ENCODE data around the gene C1QB. TPM values are rescaled to one million over a fixed set of nuclear protein-coding genes. Genes with fewer than 3 reads are reported as not detected.
A peak's percentile ranks its signal among the peaks of the same experiment; 100 is the strongest.

Gene C1QB
- total RNA-seq, 1 experiment from 2014 or later, result not detected

- CTCF ChIA-PET, result no interaction called here
These were observed 34.2 kb downstream of the C1QB start for GRCh38 chr1:22687191-22687590.

GRCh38 chr1:22688466-22688865, 35.4 kb downstream of the C1QB start:
- no peak overlapping the region for H3K27ac ChIP-seq
- CTCF ChIA-PET, result interaction anchor here (1.0 kb wide), 1 partner anchor 17 kb away, joined by 10 read pairs; no protein-coding TSS in a partner anchor
- peaks cover 16% of the 10 kb centered on the region for H3F3A ChIP-seq (ENCODE audit: insufficient read depth, low read depth)
- H3K36me3 ChIP-seq (ENCODE audit: low read depth), result no peaks in the 10 kb centered on the region
- TSS peak; percentile 36 for BruUV-seq (replicated peaks)
- no peaks in the 10 kb centered on the region for H3K9me2 ChIP-seq (ENCODE audit: insufficient read depth)
- H3K4me1 ChIP-seq (replicated peaks; ENCODE audit: insufficient read depth), result peaks cover 11% of the 10 kb centered on the region
- peak overlapping the region; percentile 39 for H3K4me2 ChIP-seq
- no peaks in the 10 kb centered on the region for H3K9me3 ChIP-seq (ENCODE audit: insufficient read depth, low read depth)
- H3K79me2 ChIP-seq (ENCODE audit: low read depth), result no peaks in the 10 kb centered on the region
- no peaks in the 10 kb centered on the region for H3K27me3 ChIP-seq (ENCODE audit: insufficient read depth, low read depth)
- no peak for DNase-seq
- POLR2A ChIA-PET (ENCODE audit: unreplicated experiment), result no interaction called here
- H4K20me1 ChIP-seq (ENCODE audit: insufficient read depth), result no peaks in the 10 kb centered on the region
- no peak overlapping the region for H3K4me3 ChIP-seq
- intact Hi-C loops (cut with micrococcal nuclease; ENCODE audit: unreplicated experiment), result loop anchor here (2.0 kb wide), 1 partner anchor 16 kb away; no protein-coding TSS in a partner anchor
- no peak for TF ChIP-seq CTCF (conservative IDR thresholded peaks at IDR 0.05)
- TF ChIP-seq EZH2 (IDR thresholded peaks at IDR 0.05; ENCODE audit: low read depth), result no peak
- no peak overlapping the region for H2AFZ ChIP-seq

More at GRCh38 chr1:22687191-22687590, 34.2 kb downstream of the C1QB start:
- Histone ChIP-seq H3K79me2 (ENCODE audit: low read depth) (no peaks in the 10 kb centered on the region), H3K9me3 (ENCODE audit: insufficient read depth, low read depth) (no peaks in the 10 kb centered on the region), H3K4me3 (no peak overlapping the region), H3K4me1 (replicated peaks; ENCODE audit: insufficient read depth) (peaks cover 11% of the 10 kb centered on the region), H3K27ac (no peak overlapping the region), H3K4me2 (no peak overlapping the region), H4K20me1 (ENCODE audit: insufficient read depth) (no peaks in the 10 kb centered on the region), H2AFZ (no peak overlapping the region), H3K9me2 (ENCODE audit: insufficient read depth) (no peaks in the 10 kb centered on the region), H3K27me3 (ENCODE audit: insufficient read depth, low read depth) (no peaks in the 10 kb centered on the region), H3K36me3 (ENCODE audit: low read depth) (no peaks in the 10 kb centered on the region), H3F3A (ENCODE audit: insufficient read depth, low read depth) (peaks cover 16% of the 10 kb centered on the region)
- TF ChIP-seq EZH2 (IDR thresholded peaks at IDR 0.05; ENCODE audit: low read depth) (no peak), CTCF (conservative IDR thresholded peaks at IDR 0.05) (no peak)
- no peak for DNase-seq
- intact Hi-C loops (cut with micrococcal nuclease; ENCODE audit: unreplicated experiment), result no loop called here
- POLR2A ChIA-PET (ENCODE audit: unreplicated experiment), result no interaction called here
- no TSS peak for BruUV-seq (replicated peaks)

- Histone ChIP-seq H3K27me3 (ENCODE audit: insufficient read depth, low read depth) (no peaks in the 10 kb centered on the region), H4K20me1 (ENCODE audit: insufficient read depth) (no peaks in the 10 kb centered on the region), H3K27ac (peak overlapping the region; percentile 46; the same call in 1 of the 2 replicates), H3K4me3 (no peak overlapping the region), H2AFZ (no peak overlapping the region), H3K4me1 (replicated peaks; ENCODE audit: insufficient read depth) (peaks cover 11% of the 10 kb centered on the region), H3K9me3 (ENCODE audit: insufficient read depth, low read depth) (no peaks in the 10 kb centered on the region), H3K9me2 (ENCODE audit: insufficient read depth) (no peaks in the 10 kb centered on the region), H3F3A (ENCODE audit: insufficient read depth, low read depth) (peaks cover 16% of the 10 kb centered on the region), H3K79me2 (ENCODE audit: low read depth) (no peaks in the 10 kb centered on the region), H3K4me2 (peak overlapping the region; percentile 74), H3K36me3 (ENCODE audit: low read depth) (no peaks in the 10 kb centered on the region)
- ChIA-PET CTCF (interaction anchor here (0.6 to 1.0 kb wide), 3 partner anchors 15 to 18 kb away, joined by 5 to 10 read pairs (median 8); no protein-coding TSS in a partner anchor), POLR2A (ENCODE audit: unreplicated experiment) (interaction anchor here (0.5 to 1.0 kb wide), 4 partner anchors 58 to 488 kb away, joined by 3 to 19 read pairs (median 4); no protein-coding TSS in a partner anchor)
- TF ChIP-seq EZH2 (IDR thresholded peaks at IDR 0.05; ENCODE audit: low read depth) (no peak), CTCF (conservative IDR thresholded peaks at IDR 0.05) (no peak)
- no TSS peak for BruUV-seq (replicated peaks)
- intact Hi-C loops (cut with micrococcal nuclease; ENCODE audit: unreplicated experiment), result loop anchor here (2.0 kb wide), 1 partner anchor 15 kb away; no protein-coding TSS in a partner anchor
- DNase-seq, result peak; percentile 84 to 94
These were observed 36.5 kb downstream of the C1QB start for GRCh38 chr1:22689505-22689904.
